Upper lobe of left lung (tissue), 4 donors: ENCODE results near the gene MYBPH.

Experiments
- CTCF ChIP-seq, 6 experiments: fragments of 450-650 bp in 4 of 6; fragments of 200-600 bp in 2 of 6; sonication (generic) in 2 of 6; IDR thresholded peaks; one replicate each; pipeline ENCODE4 v1.5.1; 2016 to 2019; ENCODE audit warnings: antibody characterized with exemption in 6 of 6
- POLR2AphosphoS5 ChIP-seq, 2 donors: sonication (generic); formaldehyde crosslinking; IDR thresholded peaks; one replicate each; pipeline ENCODE4 v1.5.1; 2017; ENCODE audit warnings: antibody characterized with exemption in 2 of 2

GRCh38 chr1:203197625-203198024 is 22.0 kb upstream of the MYBPH start:
- TF ChIP-seq POLR2AphosphoS5 (IDR thresholded peaks at IDR 0.05) (no peak), CTCF (IDR thresholded peaks at IDR 0.05) (no peak)
